ENCODE measurements around the gene RFX4. TPM values are rescaled to one million over a fixed set of nuclear protein-coding genes. Genes with fewer than 3 reads are reported as not detected.

Gene RFX4
- total RNA-seq, 1 donor from 2014 or later: not detected

DNA sequence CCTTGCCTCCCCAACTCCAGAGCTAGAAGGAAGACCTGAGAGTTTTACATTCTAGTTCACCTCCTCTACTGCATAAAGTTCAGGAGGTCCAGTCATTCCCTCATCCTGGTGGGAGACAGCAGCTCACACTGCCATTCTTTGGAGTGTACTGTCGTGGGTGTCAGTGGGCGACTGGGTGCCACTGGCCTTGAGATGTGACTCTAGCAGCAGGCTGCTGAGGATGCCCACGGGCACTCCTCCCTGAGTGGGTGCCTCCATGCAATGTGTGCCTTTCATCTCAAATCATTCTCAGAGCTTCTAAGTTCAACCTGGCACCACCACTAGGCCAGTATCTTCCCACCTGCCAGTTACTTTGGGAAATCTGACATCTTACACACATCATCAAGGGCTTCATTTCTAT, 12.5 kb downstream of the RFX4 start:
- TF ChIP-seq, protein P1, sequence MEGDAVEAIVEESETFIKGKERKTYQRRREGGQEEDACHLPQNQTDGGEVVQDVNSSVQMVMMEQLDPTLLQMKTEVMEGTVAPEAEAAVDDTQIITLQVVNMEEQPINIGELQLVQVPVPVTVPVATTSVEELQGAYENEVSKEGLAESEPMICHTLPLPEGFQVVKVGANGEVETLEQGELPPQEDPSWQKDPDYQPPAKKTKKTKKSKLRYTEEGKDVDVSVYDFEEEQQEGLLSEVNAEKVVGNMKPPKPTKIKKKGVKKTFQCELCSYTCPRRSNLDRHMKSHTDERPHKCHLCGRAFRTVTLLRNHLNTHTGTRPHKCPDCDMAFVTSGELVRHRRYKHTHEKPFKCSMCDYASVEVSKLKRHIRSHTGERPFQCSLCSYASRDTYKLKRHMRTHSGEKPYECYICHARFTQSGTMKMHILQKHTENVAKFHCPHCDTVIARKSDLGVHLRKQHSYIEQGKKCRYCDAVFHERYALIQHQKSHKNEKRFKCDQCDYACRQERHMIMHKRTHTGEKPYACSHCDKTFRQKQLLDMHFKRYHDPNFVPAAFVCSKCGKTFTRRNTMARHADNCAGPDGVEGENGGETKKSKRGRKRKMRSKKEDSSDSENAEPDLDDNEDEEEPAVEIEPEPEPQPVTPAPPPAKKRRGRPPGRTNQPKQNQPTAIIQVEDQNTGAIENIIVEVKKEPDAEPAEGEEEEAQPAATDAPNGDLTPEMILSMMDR (IDR thresholded peaks at IDR 0.05; ENCODE audit: unreplicated experiment): no peak
- no peaks in the 10 kb centered on the region for H3K4me1 Mint-ChIP-seq
- DNase-seq (ENCODE audit: low spot score in 2 of 2, unreplicated experiment in 2 of 2): no peak
- H3K4me3 Mint-ChIP-seq: no peak overlapping the region
- peaks cover 86% of the 10 kb centered on the region for H3K27me3 Mint-ChIP-seq (ENCODE audit: low read depth)
- no peaks in the 10 kb centered on the region for H3K36me3 Mint-ChIP-seq
- H3K9me3 Mint-ChIP-seq: no peaks in the 10 kb centered on the region
- H3K27ac Mint-ChIP-seq: no peak overlapping the region

DNA sequence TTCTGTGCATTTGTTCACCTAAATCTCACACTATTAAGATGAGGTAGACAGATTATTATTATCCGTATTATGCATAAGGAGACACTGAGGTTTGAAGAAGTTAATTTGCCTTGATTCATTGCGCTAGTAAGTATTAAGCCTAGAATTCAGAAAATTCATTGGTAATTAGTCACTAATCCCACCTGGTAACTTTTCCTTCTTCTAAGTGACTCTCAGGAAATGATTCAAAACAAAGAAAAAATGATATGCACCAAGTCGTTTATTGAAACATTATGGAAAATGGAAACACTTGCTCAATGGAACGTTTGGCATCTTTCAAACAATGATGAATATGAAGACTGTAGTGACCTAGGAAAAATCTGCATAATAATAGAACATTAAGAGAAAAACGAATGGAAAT, 15.2 kb downstream of the RFX4 start:
- Mint-ChIP-seq H3K9me3 (no peaks in the 10 kb centered on the region), H3K36me3 (no peaks in the 10 kb centered on the region), H3K27me3 (ENCODE audit: low read depth) (peaks cover 63% of the 10 kb centered on the region), H3K4me1 (no peaks in the 10 kb centered on the region), H3K4me3 (no peak overlapping the region), H3K27ac (no peak overlapping the region)
- TF ChIP-seq, protein P1 (IDR thresholded peaks at IDR 0.05; ENCODE audit: unreplicated experiment): no peak
- no peak for DNase-seq (ENCODE audit: low spot score in 2 of 2, unreplicated experiment in 2 of 2)

DNA sequence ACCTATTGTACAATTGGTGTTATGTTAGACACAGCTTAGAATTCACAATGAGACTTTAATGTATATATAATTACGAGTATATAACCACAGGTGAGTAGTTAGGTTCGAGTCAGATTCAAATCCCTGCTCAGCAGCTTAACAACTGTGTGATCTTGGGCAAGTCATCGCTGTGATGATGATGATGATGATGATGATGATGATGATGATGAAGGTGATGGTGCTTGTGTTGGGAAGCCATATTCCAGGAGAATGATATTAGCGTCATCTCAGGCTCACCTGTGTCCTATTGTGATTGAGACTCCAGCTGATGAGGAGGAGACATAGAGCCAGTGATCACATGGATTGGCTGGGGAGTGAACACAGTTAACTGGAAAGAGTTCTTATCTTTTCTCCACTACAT, 16.5 kb downstream of the RFX4 start:
- Mint-ChIP-seq H3K4me1 (no peaks in the 10 kb centered on the region), H3K36me3 (no peaks in the 10 kb centered on the region), H3K27ac (no peak overlapping the region), H3K9me3 (no peaks in the 10 kb centered on the region), H3K4me3 (no peak overlapping the region), H3K27me3 (ENCODE audit: low read depth) (peaks cover 50% of the 10 kb centered on the region)
- no peak for DNase-seq (ENCODE audit: low spot score in 2 of 2, unreplicated experiment in 2 of 2)
- TF ChIP-seq, protein P1 (IDR thresholded peaks at IDR 0.05; ENCODE audit: unreplicated experiment): no peak

DNA sequence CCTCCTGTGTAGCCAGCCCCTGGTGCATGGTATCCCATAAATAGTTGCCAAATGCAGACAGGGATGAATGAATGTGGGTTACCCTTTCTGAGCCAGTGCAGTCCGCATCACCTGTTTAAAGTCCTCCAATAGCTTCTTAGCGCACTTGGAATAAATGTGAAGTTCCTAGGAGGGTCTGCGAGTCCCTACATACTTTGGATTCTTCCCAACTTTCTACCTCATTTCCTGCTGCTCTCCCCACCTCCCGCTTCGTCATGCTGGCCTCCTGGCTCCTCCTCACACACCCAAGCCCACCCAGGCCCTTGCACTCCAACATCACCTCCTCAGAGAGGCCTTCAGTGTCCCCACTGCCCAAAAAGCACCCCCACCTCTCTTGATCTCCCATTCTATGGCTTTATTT, 17.7 kb downstream of the RFX4 start:
- H3K4me1 Mint-ChIP-seq: no peaks in the 10 kb centered on the region
- TF ChIP-seq, protein P1 (IDR thresholded peaks at IDR 0.05; ENCODE audit: unreplicated experiment): no peak
- no peaks in the 10 kb centered on the region for H3K36me3 Mint-ChIP-seq
- H3K9me3 Mint-ChIP-seq: no peaks in the 10 kb centered on the region
- H3K27me3 Mint-ChIP-seq (ENCODE audit: low read depth): peaks cover 38% of the 10 kb centered on the region
- no peak overlapping the region for H3K27ac Mint-ChIP-seq
- no peak overlapping the region for H3K4me3 Mint-ChIP-seq
- DNase-seq (ENCODE audit: low spot score in 2 of 2, unreplicated experiment in 2 of 2): no peak

DNA sequence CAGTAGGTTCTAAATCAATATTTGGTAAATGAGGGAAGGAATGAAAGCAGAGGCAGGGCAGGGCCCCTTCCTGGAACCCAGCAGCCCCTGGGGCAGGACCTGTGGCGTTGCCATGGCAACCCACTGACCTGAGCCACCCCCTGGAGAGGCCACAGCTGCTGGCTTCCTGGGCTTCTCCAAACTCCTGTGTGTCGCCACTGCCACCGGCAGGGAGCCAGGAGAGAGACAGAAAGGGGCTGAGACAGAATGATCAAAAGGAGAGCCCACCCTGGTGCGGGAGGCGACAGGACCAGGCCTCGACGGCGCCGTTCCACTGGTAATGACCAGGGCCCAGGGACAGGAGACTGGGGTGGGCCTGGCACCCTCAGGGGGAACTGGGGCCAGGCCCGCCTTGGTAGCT, 18.2 kb downstream of the RFX4 start:
- no peak for DNase-seq (ENCODE audit: low spot score in 2 of 2, unreplicated experiment in 2 of 2)
- TF ChIP-seq, protein P1 (IDR thresholded peaks at IDR 0.05; ENCODE audit: unreplicated experiment): no peak
- no peaks in the 10 kb centered on the region for H3K36me3 Mint-ChIP-seq

GRCh38 chr12:106601496-106601895, 18.7 kb downstream of the RFX4 start:
- Mint-ChIP-seq H3K27me3 (ENCODE audit: low read depth) (peaks cover 30% of the 10 kb centered on the region), H3K4me1 (no peaks in the 10 kb centered on the region), H3K36me3 (no peaks in the 10 kb centered on the region), H3K27ac (no peak overlapping the region), H3K9me3 (no peaks in the 10 kb centered on the region), H3K4me3 (no peak overlapping the region)
- TF ChIP-seq, protein P1 (IDR thresholded peaks at IDR 0.05; ENCODE audit: unreplicated experiment): no peak
- no peak for DNase-seq (ENCODE audit: low spot score in 2 of 2, unreplicated experiment in 2 of 2)

More for the DNA sequence above, 18.2 kb downstream of the RFX4 start:
- H3K4me3 Mint-ChIP-seq: no peak overlapping the region
- no peak overlapping the region for H3K27ac Mint-ChIP-seq
- no peaks in the 10 kb centered on the region for H3K4me1 Mint-ChIP-seq
- no peaks in the 10 kb centered on the region for H3K9me3 Mint-ChIP-seq
- H3K27me3 Mint-ChIP-seq (ENCODE audit: low read depth): peaks cover 33% of the 10 kb centered on the region

Measured in mesothelial cell of epicardium (in vitro differentiated cells).